ENCODE data around the gene WDTC1. TPM values are rescaled to one million over a fixed set of nuclear protein-coding genes. Genes with fewer than 3 reads are reported as not detected.

WDTC1 gene
- total RNA-seq, 1 experiment from 2014 or later: 26.6 TPM

DNA sequence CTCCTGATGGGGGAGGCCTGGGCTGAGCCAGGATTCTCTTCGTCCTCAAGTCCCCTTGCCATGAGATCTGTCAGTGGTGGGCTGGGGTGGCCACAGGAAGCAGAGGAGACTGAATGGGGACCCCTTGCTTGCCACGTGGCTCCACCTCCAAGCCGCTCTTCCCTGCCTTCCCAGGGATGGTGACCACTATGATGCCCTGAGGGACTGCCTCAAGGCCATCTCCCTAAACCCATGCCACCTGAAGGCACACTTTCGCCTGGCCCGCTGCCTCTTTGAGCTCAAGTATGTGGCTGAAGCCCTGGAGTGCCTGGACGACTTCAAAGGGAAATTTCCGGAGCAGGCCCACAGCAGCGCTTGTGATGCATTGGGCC lies 66.6 kb downstream of the WDTC1 start:
- no peaks in the 10 kb centered on the region for H4K20me1 ChIP-seq (ENCODE audit: insufficient read depth)
- H3K4me3 ChIP-seq (replicated peaks in 1 of 2; ENCODE audit: low read depth in 1 of 2, low read length in 2 of 2): no peak overlapping the region
- no TSS peak for BruUV-seq (replicated peaks)
- no peaks in the 10 kb centered on the region for H3K9me2 ChIP-seq (ENCODE audit: insufficient read depth)
- ChIA-PET RAD21 (ENCODE audit: low non-redundant PET in 1 of 2, low total read pairs in 2 of 2, uncharacterized antibody in 2 of 2, unreplicated experiment in 2 of 2) (interaction anchor here (0.8 to 2.0 kb wide), 7 partner anchors 8 to 306 kb away, joined by 3 to 7 read pairs (median 4); no protein-coding TSS in a partner anchor), POLR2A (interaction anchor here (1.3 to 1.8 kb wide), 2 partner anchors 82 to 96 kb away, joined by 3 to 4 read pairs; partner anchors contain the start of gene CD164L2), CTCF (interaction anchor here (0.6 to 6.5 kb wide), 21 partner anchors 9 to 363 kb away, joined by 3 to 65 read pairs (median 4); partner anchors contain the start of gene MAP3K6)
- H3K4me1 ChIP-seq (ENCODE audit: control insufficient read depth in 1 of 2, insufficient read depth in 2 of 2, low read length in 2 of 2): peaks cover 0 to 7% of the 10 kb centered on the region in 2 experiments; a peak in 2 of 4 replicates
- no peak for DNase-seq (ENCODE audit: low read depth, low spot score)
- no peak overlapping the region for H3K9ac ChIP-seq (ENCODE audit: low read length)
- H3K79me2 ChIP-seq (ENCODE audit: insufficient read depth, low read length): no peaks in the 10 kb centered on the region
- H3K9me3 ChIP-seq (ENCODE audit: control insufficient read depth in 1 of 2, insufficient read depth in 1 of 2, low read depth in 1 of 2, low read length in 2 of 2): no peaks in the 10 kb centered on the region
- no peak overlapping the region for H3K27ac ChIP-seq (ENCODE audit: low read depth, low read length)
- TF ChIP-seq EZH2 (IDR thresholded peaks at IDR 0.05): no peak
- TF ChIP-seq JUND (IDR thresholded peaks at IDR 0.05): no peak
- TF ChIP-seq SIN3A (IDR thresholded peaks at IDR 0.05; ENCODE audit: low read depth): no peak
- no peak for TF ChIP-seq CBX3 (IDR thresholded peaks at IDR 0.05; ENCODE audit: low read depth)
- no peak for TF ChIP-seq YY1 (IDR thresholded peaks at IDR 0.05; ENCODE audit: extremely low read depth, insufficient replicate concordance, low read depth, low read length)
- TF ChIP-seq ELF1 (IDR thresholded peaks at IDR 0.05; ENCODE audit: borderline replicate concordance, low read depth): no peak
- no peak for TF ChIP-seq SRF (IDR thresholded peaks at IDR 0.05; ENCODE audit: low read depth)
- TF ChIP-seq CEBPB (IDR thresholded peaks at IDR 0.05; ENCODE audit: low read depth): no peak
- no peak for TF ChIP-seq REST (IDR thresholded peaks at IDR 0.05; ENCODE audit: low read depth)
- no peak for TF ChIP-seq TCF7L2 (IDR thresholded peaks at IDR 0.05; ENCODE audit: borderline replicate concordance, extremely low read depth, insufficient read depth, insufficient read length)
- TF ChIP-seq, protein P1, sequence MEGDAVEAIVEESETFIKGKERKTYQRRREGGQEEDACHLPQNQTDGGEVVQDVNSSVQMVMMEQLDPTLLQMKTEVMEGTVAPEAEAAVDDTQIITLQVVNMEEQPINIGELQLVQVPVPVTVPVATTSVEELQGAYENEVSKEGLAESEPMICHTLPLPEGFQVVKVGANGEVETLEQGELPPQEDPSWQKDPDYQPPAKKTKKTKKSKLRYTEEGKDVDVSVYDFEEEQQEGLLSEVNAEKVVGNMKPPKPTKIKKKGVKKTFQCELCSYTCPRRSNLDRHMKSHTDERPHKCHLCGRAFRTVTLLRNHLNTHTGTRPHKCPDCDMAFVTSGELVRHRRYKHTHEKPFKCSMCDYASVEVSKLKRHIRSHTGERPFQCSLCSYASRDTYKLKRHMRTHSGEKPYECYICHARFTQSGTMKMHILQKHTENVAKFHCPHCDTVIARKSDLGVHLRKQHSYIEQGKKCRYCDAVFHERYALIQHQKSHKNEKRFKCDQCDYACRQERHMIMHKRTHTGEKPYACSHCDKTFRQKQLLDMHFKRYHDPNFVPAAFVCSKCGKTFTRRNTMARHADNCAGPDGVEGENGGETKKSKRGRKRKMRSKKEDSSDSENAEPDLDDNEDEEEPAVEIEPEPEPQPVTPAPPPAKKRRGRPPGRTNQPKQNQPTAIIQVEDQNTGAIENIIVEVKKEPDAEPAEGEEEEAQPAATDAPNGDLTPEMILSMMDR (IDR thresholded peaks at IDR 0.05 in 2 of 3, conservative IDR thresholded peaks at IDR 0.05 in 1 of 3; ENCODE audit: borderline replicate concordance in 1 of 3, insufficient read depth in 1 of 3, low read depth in 2 of 3, low read length in 2 of 3): no peak
- TF ChIP-seq RAD21 (IDR thresholded peaks at IDR 0.05; ENCODE audit: low read depth): no peak
- TF ChIP-seq, protein P2, sequence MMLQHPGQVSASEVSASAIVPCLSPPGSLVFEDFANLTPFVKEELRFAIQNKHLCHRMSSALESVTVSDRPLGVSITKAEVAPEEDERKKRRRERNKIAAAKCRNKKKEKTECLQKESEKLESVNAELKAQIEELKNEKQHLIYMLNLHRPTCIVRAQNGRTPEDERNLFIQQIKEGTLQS (IDR thresholded peaks at IDR 0.05): no peak
- no peak for TF ChIP-seq SP1 (IDR thresholded peaks at IDR 0.05; ENCODE audit: low read depth)
- no peak for TF ChIP-seq EZH2phosphoT487 (IDR thresholded peaks at IDR 0.05; ENCODE audit: borderline replicate concordance)
- H3K4me2 ChIP-seq (ENCODE audit: low read length): no peak overlapping the region
- H3K27me3 ChIP-seq (ENCODE audit: insufficient read depth, low read length): no peaks in the 10 kb centered on the region
- ATAC-seq: no peak; the same call in 1 of the 2 replicates
- no peaks in the 10 kb centered on the region for H3K36me3 ChIP-seq (ENCODE audit: control insufficient read depth in 1 of 2, insufficient read depth in 2 of 2, low read length in 2 of 2)
- H2AFZ ChIP-seq (ENCODE audit: low read depth, low read length, poor library complexity, severe bottlenecking): no peak overlapping the region
- intact Hi-C loops (cut with micrococcal nuclease): loop anchor here (1.0 kb wide), 1 partner anchor 87 kb away; no protein-coding TSS in a partner anchor

Measured in HCT116 (cell line).